GM10248 (cell line): ENCODE results near the gene STAT4.

Experiments
- CTCF ChIA-PET: fragments of 300-600 bp; sonication (Branson Sonifier 250); formaldehyde crosslinking; extraction: SDS; loops from one replicate; lab custom pipeline; 2021; ENCODE audit warnings: antibody characterized with exemption; lab: Yijun Ruan, JAX
- POLR2A ChIA-PET: fragments of 350-650 bp; sonication (Branson Sonifier 250); formaldehyde crosslinking; extraction: SDS; loops from one replicate; lab custom pipeline; 2020; ENCODE audit warnings: antibody characterized with exemption; lab: Yijun Ruan, JAX
- DNase-seq: peaks from one replicate; pipeline ENCODE4 v3.0.0; 2012; ENCODE audit errors: extremely low spot score
- TF ChIP-seq, protein P1 (sequence below): IDR thresholded peaks from 2 replicates; pipeline ENCODE4 v1.5.1; 2012; ENCODE audit warnings: mild to moderate bottlenecking, low read depth; ENCODE audit errors: extremely low read depth, missing control alignments, control extremely low read depth

The STAT4 gene

DNA sequence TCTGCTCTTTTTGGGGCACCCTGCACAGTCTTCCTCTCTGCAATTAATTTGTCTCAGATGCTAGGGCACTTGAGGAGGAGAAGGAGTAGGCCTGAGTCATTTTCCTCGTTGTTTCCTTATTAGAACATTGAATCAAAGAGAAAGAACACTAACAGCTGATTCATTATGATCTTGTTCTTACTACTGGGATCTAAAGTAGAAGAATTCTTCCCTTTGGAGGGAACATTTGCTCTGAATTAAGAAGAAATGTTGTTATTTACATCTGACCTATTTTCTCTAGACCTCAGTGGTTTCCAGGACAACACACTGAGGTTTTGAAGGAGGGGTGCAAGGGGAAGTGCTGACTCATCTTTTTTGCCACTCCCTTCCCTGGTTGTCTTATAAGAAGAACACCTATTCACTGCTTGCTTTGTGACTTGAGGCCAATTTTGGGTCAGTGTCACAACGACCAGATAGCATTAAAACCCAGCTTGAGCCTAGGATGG lies 112.5 kb downstream of the STAT4 start:
- DNase-seq = no peak
- ChIA-PET CTCF (interaction anchor here (1.2 to 9.2 kb wide), 4 partner anchors 9 to 117 kb away, joined by 3 to 81 read pairs (median 7); no protein-coding TSS in a partner anchor), POLR2A (no interaction called here)
- TF ChIP-seq, protein P1, sequence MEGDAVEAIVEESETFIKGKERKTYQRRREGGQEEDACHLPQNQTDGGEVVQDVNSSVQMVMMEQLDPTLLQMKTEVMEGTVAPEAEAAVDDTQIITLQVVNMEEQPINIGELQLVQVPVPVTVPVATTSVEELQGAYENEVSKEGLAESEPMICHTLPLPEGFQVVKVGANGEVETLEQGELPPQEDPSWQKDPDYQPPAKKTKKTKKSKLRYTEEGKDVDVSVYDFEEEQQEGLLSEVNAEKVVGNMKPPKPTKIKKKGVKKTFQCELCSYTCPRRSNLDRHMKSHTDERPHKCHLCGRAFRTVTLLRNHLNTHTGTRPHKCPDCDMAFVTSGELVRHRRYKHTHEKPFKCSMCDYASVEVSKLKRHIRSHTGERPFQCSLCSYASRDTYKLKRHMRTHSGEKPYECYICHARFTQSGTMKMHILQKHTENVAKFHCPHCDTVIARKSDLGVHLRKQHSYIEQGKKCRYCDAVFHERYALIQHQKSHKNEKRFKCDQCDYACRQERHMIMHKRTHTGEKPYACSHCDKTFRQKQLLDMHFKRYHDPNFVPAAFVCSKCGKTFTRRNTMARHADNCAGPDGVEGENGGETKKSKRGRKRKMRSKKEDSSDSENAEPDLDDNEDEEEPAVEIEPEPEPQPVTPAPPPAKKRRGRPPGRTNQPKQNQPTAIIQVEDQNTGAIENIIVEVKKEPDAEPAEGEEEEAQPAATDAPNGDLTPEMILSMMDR = no peak

DNA sequence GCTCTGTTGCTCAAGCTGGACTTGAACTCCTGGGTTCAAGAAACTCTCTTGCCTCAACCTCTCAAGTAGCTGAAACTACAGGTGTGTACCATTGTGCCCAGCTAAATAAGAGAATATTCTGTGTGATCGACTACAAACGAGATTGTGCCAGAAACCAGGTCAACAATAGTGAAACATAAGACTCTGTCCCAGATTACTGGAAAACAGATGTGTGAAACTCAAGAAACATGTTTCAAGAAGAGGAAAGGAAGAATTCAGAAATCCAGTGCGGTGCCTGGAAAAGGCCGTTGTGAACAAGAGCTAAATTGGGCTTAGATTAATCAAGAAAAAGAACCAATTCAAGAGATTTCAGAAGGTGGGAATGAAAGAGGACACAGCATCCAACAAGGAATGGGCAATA lies 113.4 kb downstream of the STAT4 start:
- POLR2A ChIA-PET = no interaction called here
- TF ChIP-seq, protein P1 = no peak
- no peak for DNase-seq
- CTCF ChIA-PET = interaction anchor here (0.9 to 9.2 kb wide), 5 partner anchors 8 to 129 kb away, joined by 3 to 81 read pairs (median 6); partner anchors contain the start of gene STAT1

DNA sequence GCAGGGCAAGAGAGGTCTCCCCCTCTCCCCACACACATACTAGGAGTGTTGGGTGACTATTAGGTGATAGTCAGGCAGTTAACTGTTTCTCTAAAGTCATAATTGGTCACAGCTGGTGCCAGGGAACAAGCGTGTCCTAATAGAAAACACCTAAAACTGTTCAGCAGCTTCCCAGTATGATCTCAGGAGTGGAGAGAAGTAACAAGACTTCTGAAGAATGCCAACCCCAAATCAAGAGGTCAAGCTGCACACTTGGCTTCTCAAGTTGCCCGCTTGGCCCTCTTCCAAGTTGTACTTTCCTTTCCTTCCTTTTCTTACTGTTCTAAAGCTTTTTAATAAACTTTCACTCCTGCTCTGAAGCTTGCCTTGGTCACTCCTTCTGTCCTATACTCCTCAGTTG lies 114.4 kb downstream of the STAT4 start:
- ChIA-PET CTCF (interaction anchor here (1.1 to 9.2 kb wide), 6 partner anchors 9 to 256 kb away, joined by 3 to 81 read pairs (median 5); partner anchors contain the start of gene STAT1), POLR2A (no interaction called here)
- TF ChIP-seq, protein P1 = no peak
- no peak for DNase-seq

DNA sequence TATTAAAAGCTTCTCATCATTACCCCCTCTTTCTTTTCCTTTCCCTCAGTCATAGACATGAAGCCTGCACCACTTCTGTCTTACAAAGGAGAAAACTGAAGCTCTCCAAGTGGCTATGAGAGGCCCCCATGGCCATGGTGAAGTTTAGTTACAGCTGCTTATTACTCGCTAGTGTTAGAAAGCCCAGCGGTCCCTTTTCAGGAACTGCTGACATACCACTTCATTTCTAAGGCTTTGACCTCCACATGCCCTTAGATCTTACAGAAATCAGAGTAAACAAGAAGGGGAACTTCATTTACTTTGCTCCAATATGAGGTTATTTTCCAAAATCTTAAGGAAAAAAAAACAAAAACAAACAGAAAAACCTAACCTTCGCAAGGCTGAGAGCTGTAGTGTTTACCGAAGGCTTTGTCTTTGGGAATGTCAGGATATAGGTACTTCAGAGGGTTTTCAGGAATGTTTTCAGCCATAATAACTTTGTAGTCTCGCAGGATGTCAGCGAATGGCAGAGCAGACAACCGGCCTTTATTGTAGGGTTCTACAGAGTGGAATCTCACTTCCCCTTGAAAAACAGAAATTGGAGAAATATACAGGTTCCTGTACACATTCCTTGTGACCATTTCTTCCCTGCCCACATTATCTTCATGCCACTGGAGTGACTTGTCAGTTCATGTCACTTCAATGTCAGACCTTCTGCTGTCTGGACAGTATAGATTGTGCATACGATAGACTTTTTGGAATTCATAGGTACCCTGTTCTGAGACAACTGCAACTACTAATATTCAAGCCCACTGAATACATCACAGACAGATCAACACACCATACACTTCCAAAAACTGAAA lies 118.0 kb downstream of the STAT4 start:
- TF ChIP-seq, protein P1 = no peak
- CTCF ChIA-PET = no interaction called here
- POLR2A ChIA-PET = no interaction called here
- no peak for DNase-seq

DNA sequence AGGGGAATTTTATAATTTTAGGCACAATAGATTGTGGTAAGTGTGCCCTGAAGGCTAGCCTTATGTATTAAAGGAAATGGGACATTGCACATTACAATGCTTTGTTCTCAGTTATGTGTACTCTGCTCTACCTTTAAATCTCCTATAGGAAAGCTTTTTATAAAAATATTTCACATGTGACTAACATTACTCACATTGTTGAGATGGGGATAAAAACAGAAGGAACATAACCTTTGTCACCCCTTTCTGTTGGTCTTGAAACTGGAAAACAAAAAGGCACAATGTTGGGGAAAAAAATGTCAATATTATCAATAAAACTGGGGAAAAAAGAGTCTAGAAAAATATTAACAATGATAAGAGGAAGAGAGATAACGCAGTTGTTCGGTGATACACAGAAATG lies 119.5 kb downstream of the STAT4 start:
- POLR2A ChIA-PET = no interaction called here
- CTCF ChIA-PET = no interaction called here
- TF ChIP-seq, protein P1 = no peak
- DNase-seq = no peak

- ChIA-PET CTCF (interaction anchor here (1.4 to 2.3 kb wide), 2 partner anchors 19 to 250 kb away, joined by 3 to 8 read pairs; no protein-coding TSS in a partner anchor), POLR2A (no interaction called here)
- TF ChIP-seq, protein P1 = peak; percentile 62
- peak; percentile 42 for DNase-seq
Measured at GRCh38 chr2:191030521-191031154, 120.2 kb downstream of the STAT4 start.
